Measurements from ENCODE around the gene PTN.

Gene PTN

GRCh38 chr7:137231167-137231566 is 112.4 kb downstream of the PTN start:
- no peaks in the 10 kb centered on the region for H4K20me1 ChIP-seq (ENCODE audit: insufficient read depth, low read length)

GRCh38 chr7:137221467-137221866 is 122.1 kb downstream of the PTN start:
- Histone ChIP-seq H3K79me2 (ENCODE audit: insufficient read depth, low read length) (no peaks in the 10 kb centered on the region), H3K9ac (ENCODE audit: low read depth, low read length) (no peak overlapping the region), H3K27ac (ENCODE audit: low read length) (no peak overlapping the region), H3K9me3 (ENCODE audit: insufficient read depth, low read length, severe bottlenecking) (no peaks in the 10 kb centered on the region), H4K20me1 (ENCODE audit: insufficient read depth, low read length) (no peaks in the 10 kb centered on the region), H3K4me3 (ENCODE audit: low read depth in 1 of 2, low read length in 2 of 2) (no peak overlapping the region), H3K4me1 (ENCODE audit: insufficient read depth, low read length) (no peaks in the 10 kb centered on the region), H3K4me2 (ENCODE audit: insufficient read depth, low read length) (no peak overlapping the region), H2AFZ (ENCODE audit: low read depth, low read length) (no peak overlapping the region), H3K36me3 (ENCODE audit: insufficient read depth, low read length) (no peaks in the 10 kb centered on the region), H3K27me3 (ENCODE audit: insufficient read depth, low read length, poor library complexity) (no peaks in the 10 kb centered on the region)
- no peak for DNase-seq
- TF ChIP-seq EZH2 (IDR thresholded peaks at IDR 0.05; ENCODE audit: borderline replicate concordance, low read depth, low read length, severe bottlenecking): no peak
- no peak for TF ChIP-seq CTCF (IDR thresholded peaks at IDR 0.05; ENCODE audit: borderline replicate concordance, extremely low read depth, low read length, poor library complexity, severe bottlenecking)
- ATAC-seq (ENCODE audit: insufficient read depth, low read depth): no peak

More at GRCh38 chr7:137231167-137231566, 112.4 kb downstream of the PTN start:
- no peak overlapping the region for H3K4me2 ChIP-seq (ENCODE audit: insufficient read depth, low read length)
- no peaks in the 10 kb centered on the region for H3K9me3 ChIP-seq (ENCODE audit: insufficient read depth, low read length, severe bottlenecking)
- no peak overlapping the region for H3K27ac ChIP-seq (ENCODE audit: low read length)
- no peaks in the 10 kb centered on the region for H3K27me3 ChIP-seq (ENCODE audit: insufficient read depth, low read length, poor library complexity)
- H3K9ac ChIP-seq (ENCODE audit: low read depth, low read length): no peak overlapping the region
- DNase-seq (no peak), ATAC-seq (ENCODE audit: insufficient read depth, low read depth) (no peak)
- no peak overlapping the region for H3K4me3 ChIP-seq (ENCODE audit: low read depth in 1 of 2, low read length in 2 of 2)
- no peaks in the 10 kb centered on the region for H3K36me3 ChIP-seq (ENCODE audit: insufficient read depth, low read length)
- TF ChIP-seq CTCF (IDR thresholded peaks at IDR 0.05; ENCODE audit: borderline replicate concordance, extremely low read depth, low read length, poor library complexity, severe bottlenecking) (no peak), EZH2 (IDR thresholded peaks at IDR 0.05; ENCODE audit: borderline replicate concordance, low read depth, low read length, severe bottlenecking) (no peak)
- H3K79me2 ChIP-seq (ENCODE audit: insufficient read depth, low read length): no peaks in the 10 kb centered on the region
- no peaks in the 10 kb centered on the region for H3K4me1 ChIP-seq (ENCODE audit: insufficient read depth, low read length)
- H2AFZ ChIP-seq (ENCODE audit: low read depth, low read length): no peak overlapping the region

GRCh38 chr7:137213744-137214143 is 129.8 kb downstream of the PTN start:
- H3K9me3 ChIP-seq (ENCODE audit: insufficient read depth, low read length, severe bottlenecking): no peaks in the 10 kb centered on the region
- H4K20me1 ChIP-seq (ENCODE audit: insufficient read depth, low read length): no peaks in the 10 kb centered on the region
- H3K4me2 ChIP-seq (ENCODE audit: insufficient read depth, low read length): no peak overlapping the region
- DNase-seq (no peak), ATAC-seq (ENCODE audit: insufficient read depth, low read depth) (no peak)
- no peak overlapping the region for H3K4me3 ChIP-seq (ENCODE audit: low read depth in 1 of 2, low read length in 2 of 2)
- H3K9ac ChIP-seq (ENCODE audit: low read depth, low read length): no peak overlapping the region
- no peaks in the 10 kb centered on the region for H3K27me3 ChIP-seq (ENCODE audit: insufficient read depth, low read length, poor library complexity)
- no peak overlapping the region for H2AFZ ChIP-seq (ENCODE audit: low read depth, low read length)
- no peaks in the 10 kb centered on the region for H3K4me1 ChIP-seq (ENCODE audit: insufficient read depth, low read length)
- TF ChIP-seq EZH2 (IDR thresholded peaks at IDR 0.05; ENCODE audit: borderline replicate concordance, low read depth, low read length, severe bottlenecking) (no peak), CTCF (IDR thresholded peaks at IDR 0.05; ENCODE audit: borderline replicate concordance, extremely low read depth, low read length, poor library complexity, severe bottlenecking) (no peak)
- no peak overlapping the region for H3K27ac ChIP-seq (ENCODE audit: low read length)
- H3K36me3 ChIP-seq (ENCODE audit: insufficient read depth, low read length): no peaks in the 10 kb centered on the region
- no peaks in the 10 kb centered on the region for H3K79me2 ChIP-seq (ENCODE audit: insufficient read depth, low read length)

Measured in DND-41 (cell line).